K562 (cell line): ENCODE results near the gene CAPN8. TPM values are rescaled to one million over a fixed set of nuclear protein-coding genes. Genes with fewer than 3 reads are reported as not detected.

Experiments used
- ATAC-seq: fragments of 200-7000 bp; cut with Tn5 transposase; 3 replicates; pipeline ENCODE4 v1.9.1; 2020; ENCODE audit warnings: moderate library complexity
- BruUV-seq: library from RNA; stranded (reverse); fragments of 400-500 nt; replicated peaks from 2 replicates; lab custom pipeline; 2021; lab: Mats Ljungman, UMichigan
- CTCF ChIA-PET: fragments of 300-600 bp; formaldehyde crosslinking; extraction: SDS; loops from one replicate; lab custom pipeline; 2021; ENCODE audit warnings: low intra/inter-chr PET ratio; lab: Yijun Ruan, JAX
- POLR2A ChIA-PET: fragments of 300-600, 350-650 bp; sonication (Branson Sonifier 250); formaldehyde crosslinking; extraction: SDS; loops from one replicate; lab custom pipeline; 2021; ENCODE audit warnings: antibody characterized with exemption, inconsistent platforms; lab: Yijun Ruan, JAX
- DNase-seq, 4 experiments: peaks; one replicate each; pipeline versions ENCODE4 v3.0.0 to v3.0.0-alpha.2; 2011 to 2018; ENCODE audit warnings: low spot score in 3 of 4, mixed read lengths in 3 of 4; ENCODE audit errors: extremely low read depth in 1 of 4
- FAIRE-seq: peaks from 2 replicates; lab custom pipeline; 2011; peaks lifted over from hg19 to GRCh38; lab: Jason Lieb, UNC
- H2AFZ ChIP-seq: 2 replicates; pipeline ENCODE4 v1.6.0; 2011; ENCODE audit warnings: low read depth, low read length, control low read depth, inconsistent platforms
- H3K27ac ChIP-seq: fragments of 200-600 bp; 3 replicates; pipeline ENCODE4 v1.8.0; 2011; ENCODE audit warnings: low read depth, mild to moderate bottlenecking, control low read depth, inconsistent platforms, low read length, moderate library complexity, mixed read lengths; ENCODE audit errors: extremely low read depth
- H3K27me3 ChIP-seq, 2 experiments: fragments of 300-600 bp in 1 of 2; 2 replicates in 1 of 2; 3 replicates in 1 of 2; pipeline versions ENCODE4 v1.6.0 to v1.8.0; 2011; ENCODE audit warnings: inconsistent platforms in 2 of 2, low read length in 2 of 2, mild to moderate bottlenecking in 1 of 2, mixed read lengths in 1 of 2, moderate library complexity in 1 of 2; ENCODE audit not compliant: control insufficient read depth in 2 of 2, insufficient read depth in 2 of 2
- H3K36me3 ChIP-seq: fragments of 300-600 bp; 3 replicates; pipeline ENCODE4 v1.8.0; 2011; ENCODE audit warnings: mild to moderate bottlenecking, low read length, inconsistent platforms; ENCODE audit not compliant: control insufficient read depth, insufficient read depth
- H3K4me1 ChIP-seq, 2 experiments: fragments of 200-600 bp in 1 of 2; replicated peaks in 1 of 2; 2 replicates in 1 of 2; 3 replicates in 1 of 2; pipeline versions ENCODE4 v1.5.1 to v1.8.0; 2011; ENCODE audit warnings: inconsistent platforms in 2 of 2, low read length in 2 of 2, mild to moderate bottlenecking in 1 of 2, mixed read lengths in 1 of 2, moderate library complexity in 1 of 2; ENCODE audit not compliant: control insufficient read depth in 2 of 2, insufficient read depth in 2 of 2
- H3K4me2 ChIP-seq: 2 replicates; pipeline ENCODE4 v1.6.1; 2011; ENCODE audit warnings: low read length, control low read depth, inconsistent platforms, mixed read lengths; ENCODE audit not compliant: insufficient read depth
- H3K4me3 ChIP-seq: fragments of 200-600 bp; sonication (generic), shearing (Covaris generic); 2 replicates; pipeline ENCODE4 v1.5.1; 2016; ENCODE audit warnings: control low read depth, inconsistent platforms
- H3K79me2 ChIP-seq: fragments of 200-600 bp; 3 replicates; pipeline ENCODE4 v1.8.0; 2011; ENCODE audit warnings: low read length, inconsistent platforms; ENCODE audit not compliant: control insufficient read depth, insufficient read depth
- H3K9ac ChIP-seq, 2 experiments: 2 replicates each; pipeline versions ENCODE4 v1.6.0 to v1.6.1; 2011; ENCODE audit warnings: low read depth in 2 of 2, low read length in 2 of 2, control low read depth in 1 of 2, inconsistent platforms in 1 of 2, mild to moderate bottlenecking in 1 of 2, mixed read lengths in 1 of 2; ENCODE audit not compliant: insufficient read depth in 1 of 2
- H3K9me1 ChIP-seq: one replicate; pipeline ENCODE4 v1.6.0; 2011; ENCODE audit warnings: inconsistent platforms, mild to moderate bottlenecking, low read length, moderate library complexity; ENCODE audit not compliant: control insufficient read depth, insufficient read depth
- H3K9me3 ChIP-seq: replicated peaks from 2 replicates; pipeline ENCODE4 v1.5.1; 2011; ENCODE audit warnings: low read depth, low read length, inconsistent platforms; ENCODE audit not compliant: control insufficient read depth, insufficient read depth
- H4K20me1 ChIP-seq: replicated peaks from 2 replicates; pipeline ENCODE4 v1.6.1; 2011; ENCODE audit warnings: low read length, inconsistent platforms, mixed read lengths; ENCODE audit not compliant: control insufficient read depth, insufficient read depth
- CBX8 ChIP-seq: fragments of 200-600 bp; sonication (generic); IDR thresholded peaks from 2 replicates; pipeline ENCODE4 v1.6.1; 2012; ENCODE audit warnings: borderline replicate concordance, mixed run types, low read depth, mild to moderate bottlenecking, moderate library complexity, mixed read lengths, low read length, control low read depth, inconsistent platforms; ENCODE audit not compliant: poor library complexity, severe bottlenecking; ENCODE audit errors: extremely low read depth
- ETV5 ChIP-seq: sonication (generic); formaldehyde crosslinking; IDR thresholded peaks from 2 replicates; pipeline ENCODE4 v1.4.0; 2020; ENCODE audit warnings: low read depth, mild to moderate bottlenecking, missing genetic modification reagents
- MCM2 ChIP-seq: fragments of 450-650 bp; IDR thresholded peaks from 2 replicates; pipeline ENCODE4 v1.6.1; 2017; ENCODE audit warnings: low read depth, mild to moderate bottlenecking
- NFIC ChIP-seq: fragments of 450-650 bp; IDR thresholded peaks from 2 replicates; pipeline ENCODE4 v1.6.1; 2017; ENCODE audit warnings: mild to moderate bottlenecking, inconsistent platforms
- NFIX ChIP-seq: fragments of 250-450 bp; sonication (Bioruptor Pico); IDR thresholded peaks from 2 replicates; pipeline ENCODE4 v1.4.0; 2020; ENCODE audit warnings: low read depth, mild to moderate bottlenecking, moderate library complexity
- WGBS: fragments of 100-300 bp; shearing (Covaris generic); methylation state at CpG from one replicate; pipeline ENCODE4 v1.1.6; 2016; ENCODE audit warnings: low coverage, mixed read lengths; ENCODE audit not compliant: insufficient coverage; ENCODE audit errors: missing lambda C conversion rate; 5-methylcytosine and 5-hydroxymethylcytosine counted together
- in situ Hi-C: fragments of 300-500 bp; cut with MboI; formaldehyde crosslinking; loops from 4 replicates; pipeline ENCODE4 v1.15.0; 2018; ENCODE audit warnings: inconsistent platforms, mixed read lengths
- intact Hi-C: fragments of 100-400 bp; cut with micrococcal nuclease; formaldehyde crosslinking; loops from 2 replicates; pipeline ENCODE4 v1.14.2; 2022
- polyA plus RNA-seq, 8 experiments: library from polyadenylated mRNA; depleted of rRNA in 4 of 8; stranded (reverse) in 5 of 8; unstranded in 3 of 8; fragments of >200 nt; fragmentation: Nextera tagmentation in 2 of 8; fragmentation: Illumina TruSeq in 1 of 8; extraction: Ambion mirVana in 2 of 8; extraction: Trizol in 1 of 8; gene quantifications; 2 replicates each; pipeline versions ENCODE4 v1.2.1 to v1.2.3, GENCODE V29; 2011 to 2014; ENCODE audit warnings: inconsistent platforms in 1 of 8, missing spikeins in 1 of 8
- total RNA-seq, 7 experiments: library from RNA; depleted of rRNA in 6 of 7; stranded (reverse); fragments of >200 nt in 6 of 7; fragmentation: Illumina TruSeq in 2 of 7; extraction: Trizol in 2 of 7; gene quantifications; 2 replicates each; pipeline versions ENCODE4 v1.2.1 to v1.2.3, GENCODE V29; 2011 to 2021; ENCODE audit warnings: low replicate concordance in 1 of 7

CAPN8 gene
- total and polyA plus RNA-seq, 9 of the 15 experiments (the other 6 are each of a cell fraction or from before 2014, with no cell fraction given): 0.06 TPM; not detected in 8

- DNase-seq (no peak), ATAC-seq (peak; percentile 34; the same call in 1 of the 3 replicates), FAIRE-seq (no peak)
- H3K79me2 ChIP-seq: no peaks in the 10 kb centered on the region
- H3K4me3 ChIP-seq: no peak overlapping the region
- in situ Hi-C loops: loop anchor here (25.0 kb wide), 1 partner anchor 865 kb away; no protein-coding TSS in a partner anchor
- H3K9me3 ChIP-seq: no peaks in the 10 kb centered on the region
- H2AFZ ChIP-seq: no peak overlapping the region
- intact Hi-C loops: no loop called here
- TF ChIP-seq ETV5 (no peak), CBX8 (peak; percentile 4)
- no peak overlapping the region for H3K27ac ChIP-seq
- no peaks in the 10 kb centered on the region for H3K9me1 ChIP-seq
- H3K4me2 ChIP-seq: no peak overlapping the region
- H3K9ac ChIP-seq: no peak overlapping the region
- 1% methylated on average over 12 of the region's 12 CpGs for WGBS
- ChIA-PET POLR2A (interaction anchor here (0.6 to 0.7 kb wide), 2 partner anchors 10 to 22 kb away, joined by 3 to 4 read pairs; no protein-coding TSS in a partner anchor), CTCF (no interaction called here)
- no peaks in the 10 kb centered on the region for H3K36me3 ChIP-seq
- peaks cover 33 to 54% of the 10 kb centered on the region in 2 experiments for H3K27me3 ChIP-seq
- H4K20me1 ChIP-seq: no peaks in the 10 kb centered on the region
- no peaks in the 10 kb centered on the region for H3K4me1 ChIP-seq
- no TSS peak for BruUV-seq
Observed at GRCh38 chr1:223652436-223652941, 13.0 kb downstream of the CAPN8 start.

GRCh38 chr1:223651291-223651991, 14.1 kb downstream of the CAPN8 start:
- H3K4me3 ChIP-seq: no peak overlapping the region
- no peak for DNase-seq
- in situ Hi-C loops: loop anchor here (25.0 kb wide), 1 partner anchor 864 kb away; no protein-coding TSS in a partner anchor

More at GRCh38 chr1:223651291-223651991, 14.1 kb downstream of the CAPN8 start:
- POLR2A ChIA-PET: no interaction called here
- BruUV-seq: no TSS peak
- intact Hi-C loops: no loop called here
- no peaks in the 10 kb centered on the region for H3K4me1 ChIP-seq
- no peaks in the 10 kb centered on the region for H3K9me3 ChIP-seq
- peak; percentile 64 for FAIRE-seq
- peaks cover 39 to 56% of the 10 kb centered on the region in 2 experiments for H3K27me3 ChIP-seq
- TF ChIP-seq MCM2 (no peak), NFIX (CRISPR knock-in tag) (peak; percentile 36; the same call in 1 of the 2 replicates), NFIC (peak; percentile 88)
- TF ChIP-seq, all 486 proteins: peak for 2
- CTCF ChIA-PET: no interaction called here
- no peak for ATAC-seq
- no peaks in the 10 kb centered on the region for H3K9me1 ChIP-seq
- H3K4me2 ChIP-seq: no peak overlapping the region
- H3K9ac ChIP-seq: no peak overlapping the region
- H3K36me3 ChIP-seq: no peaks in the 10 kb centered on the region
- no peak overlapping the region for H2AFZ ChIP-seq
- H3K79me2 ChIP-seq: no peaks in the 10 kb centered on the region
- 2% methylated on average over 8 of the region's 8 CpGs for WGBS
- H3K27ac ChIP-seq: no peak overlapping the region
- no peaks in the 10 kb centered on the region for H4K20me1 ChIP-seq
